ENCODE results near the gene HNRNPAB.

Gene HNRNPAB

DNA sequence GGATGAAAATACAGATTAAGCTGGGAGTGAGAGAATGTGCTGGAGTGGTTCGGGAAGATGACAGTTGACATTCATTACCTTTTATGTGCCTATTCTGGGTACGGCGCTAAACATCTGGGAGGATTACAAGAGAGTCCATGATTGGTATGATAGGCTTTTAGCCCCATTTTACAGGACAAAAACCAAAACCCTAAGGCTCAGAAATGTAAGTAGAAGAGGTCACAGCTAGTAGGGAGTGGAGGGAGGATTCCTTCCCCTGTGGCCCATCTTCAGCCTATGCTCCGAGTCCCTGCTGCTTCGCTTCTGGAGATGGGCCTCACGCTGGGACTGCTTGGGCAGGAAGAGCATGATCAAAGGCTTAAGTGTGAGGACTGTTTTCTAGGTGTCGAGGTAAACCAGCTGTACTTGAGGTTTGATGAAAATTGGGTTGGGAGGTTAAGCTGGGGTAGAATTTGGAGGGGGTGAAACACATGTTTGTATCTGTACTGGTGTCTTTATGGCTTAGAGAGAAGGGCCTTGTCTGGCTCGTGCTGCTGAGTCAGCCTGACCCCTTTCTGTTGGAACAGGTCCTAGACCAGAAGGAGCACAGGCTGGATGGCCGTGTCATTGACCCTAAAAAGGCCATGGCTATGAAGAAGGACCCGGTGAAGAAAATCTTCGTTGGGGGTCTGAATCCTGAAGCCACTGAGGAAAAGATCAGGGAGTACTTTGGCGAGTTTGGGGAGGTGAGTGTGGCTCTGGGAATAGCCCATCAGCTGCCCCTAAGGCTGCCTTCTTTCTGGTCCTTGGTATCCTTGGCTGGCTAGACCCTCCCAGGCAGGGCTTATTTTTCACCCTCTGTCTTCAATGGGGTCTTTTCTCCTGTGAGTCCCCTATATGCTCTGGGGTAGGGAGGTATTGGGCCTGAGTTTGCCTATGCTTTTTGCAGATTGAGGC lies 2.1 kb downstream of the HNRNPAB start:
- TF ChIP-seq, protein P1, sequence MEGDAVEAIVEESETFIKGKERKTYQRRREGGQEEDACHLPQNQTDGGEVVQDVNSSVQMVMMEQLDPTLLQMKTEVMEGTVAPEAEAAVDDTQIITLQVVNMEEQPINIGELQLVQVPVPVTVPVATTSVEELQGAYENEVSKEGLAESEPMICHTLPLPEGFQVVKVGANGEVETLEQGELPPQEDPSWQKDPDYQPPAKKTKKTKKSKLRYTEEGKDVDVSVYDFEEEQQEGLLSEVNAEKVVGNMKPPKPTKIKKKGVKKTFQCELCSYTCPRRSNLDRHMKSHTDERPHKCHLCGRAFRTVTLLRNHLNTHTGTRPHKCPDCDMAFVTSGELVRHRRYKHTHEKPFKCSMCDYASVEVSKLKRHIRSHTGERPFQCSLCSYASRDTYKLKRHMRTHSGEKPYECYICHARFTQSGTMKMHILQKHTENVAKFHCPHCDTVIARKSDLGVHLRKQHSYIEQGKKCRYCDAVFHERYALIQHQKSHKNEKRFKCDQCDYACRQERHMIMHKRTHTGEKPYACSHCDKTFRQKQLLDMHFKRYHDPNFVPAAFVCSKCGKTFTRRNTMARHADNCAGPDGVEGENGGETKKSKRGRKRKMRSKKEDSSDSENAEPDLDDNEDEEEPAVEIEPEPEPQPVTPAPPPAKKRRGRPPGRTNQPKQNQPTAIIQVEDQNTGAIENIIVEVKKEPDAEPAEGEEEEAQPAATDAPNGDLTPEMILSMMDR (IDR thresholded peaks at IDR 0.05; ENCODE audit: control insufficient read depth, insufficient read depth, low read depth, low read length, missing control alignments): no peak
- no peak for DNase-seq (ENCODE audit: low read depth)
- peak overlapping the region; percentile 75 for H3K4me3 ChIP-seq (ENCODE audit: control insufficient read depth, low read depth, low read length)

DNA sequence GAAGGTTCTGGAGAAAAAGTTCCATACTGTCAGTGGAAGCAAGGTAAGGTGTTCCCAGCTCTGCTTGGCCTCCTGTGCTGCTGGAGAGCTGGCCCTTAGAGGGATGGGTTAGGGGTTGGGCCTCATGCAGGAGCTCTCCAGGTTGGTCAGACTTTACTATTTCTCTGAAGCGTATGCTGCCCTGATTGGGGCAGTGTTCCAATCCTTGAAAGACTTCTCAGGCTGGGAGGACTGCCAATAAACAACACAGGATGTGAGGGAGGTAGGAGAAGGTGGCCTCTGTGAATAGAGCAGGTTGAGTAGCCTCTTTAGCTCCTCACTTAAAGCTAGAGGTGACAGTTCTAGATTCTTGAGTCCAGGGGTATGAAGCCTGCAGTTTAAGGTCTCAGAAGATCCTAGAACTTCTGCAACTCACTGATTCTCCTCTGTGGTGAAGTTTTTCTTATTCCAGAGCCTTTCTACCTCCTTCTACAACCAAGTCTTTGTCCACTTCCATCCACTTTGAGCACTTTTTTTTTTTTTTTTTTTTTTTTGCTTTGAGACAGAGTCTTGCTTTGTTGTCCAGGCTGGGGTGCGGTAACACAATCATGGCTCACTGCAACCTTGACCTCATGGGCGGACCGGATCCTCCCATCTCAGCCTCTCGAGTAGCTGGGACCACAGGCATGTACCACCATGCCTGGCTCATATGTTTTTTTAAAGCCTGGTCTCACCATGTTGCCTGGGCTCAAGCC lies 3.0 kb downstream of the HNRNPAB start:
- H3K4me3 ChIP-seq (ENCODE audit: control insufficient read depth, low read depth, low read length): no peak overlapping the region
- no peak for DNase-seq (ENCODE audit: low read depth)
- TF ChIP-seq, protein P1 (IDR thresholded peaks at IDR 0.05; ENCODE audit: control insufficient read depth, insufficient read depth, low read depth, low read length, missing control alignments): no peak

DNA sequence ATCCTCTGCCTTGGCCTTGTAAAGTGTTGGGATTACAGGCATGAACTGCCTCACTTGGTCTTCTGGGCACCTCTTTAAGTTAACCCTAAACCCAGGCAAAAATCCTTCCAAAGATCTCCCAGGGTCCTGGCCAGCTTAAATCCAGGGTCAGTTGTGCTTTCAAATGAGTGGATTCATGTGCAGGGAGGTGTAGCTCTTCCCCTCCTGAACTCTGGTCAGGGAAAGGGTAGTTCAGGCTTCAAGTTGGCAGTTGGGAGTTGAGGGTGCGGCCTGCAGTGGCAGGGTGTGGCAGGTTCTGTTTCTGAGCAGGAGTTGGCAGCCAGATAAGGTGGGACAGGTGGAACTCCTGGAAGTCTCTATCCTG lies 3.6 kb downstream of the HNRNPAB start:
- no peak for DNase-seq (ENCODE audit: low read depth)
- H3K4me3 ChIP-seq (ENCODE audit: control insufficient read depth, low read depth, low read length): no peak overlapping the region
- TF ChIP-seq, protein P1 (IDR thresholded peaks at IDR 0.05; ENCODE audit: control insufficient read depth, insufficient read depth, low read depth, low read length, missing control alignments): no peak

DNA sequence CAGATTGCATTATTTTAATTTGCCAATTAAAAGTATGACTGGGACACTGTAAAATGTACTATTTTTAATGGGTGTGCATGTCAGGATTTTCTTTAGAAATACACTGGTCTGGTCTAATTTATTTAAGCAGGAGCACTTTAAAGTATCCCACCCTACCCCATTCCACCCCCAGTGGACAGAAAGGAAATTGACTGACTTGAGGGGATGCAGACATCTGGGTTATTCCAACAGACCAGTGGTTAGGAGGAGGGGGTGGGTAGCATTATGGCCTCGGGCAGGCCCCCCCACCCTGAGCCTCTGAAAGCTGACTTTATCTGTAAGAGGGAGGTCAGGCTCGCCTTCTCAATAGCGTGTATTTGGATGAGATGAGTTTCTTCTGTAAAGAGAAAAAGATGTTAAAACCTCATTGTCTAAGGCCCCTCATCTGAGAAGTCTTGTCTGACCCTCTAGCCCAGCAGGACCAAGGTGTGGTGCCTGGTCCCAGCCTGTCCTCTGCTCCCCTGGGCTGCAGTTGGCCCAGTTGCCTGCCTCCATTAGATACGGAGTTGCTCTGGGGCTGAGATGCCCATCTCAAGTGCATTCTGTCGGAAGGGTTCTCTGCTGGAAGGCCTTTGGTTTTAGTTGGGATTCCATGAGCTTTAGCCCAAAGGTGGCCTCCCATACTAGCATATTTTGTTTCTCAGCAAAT lies 4.4 kb downstream of the HNRNPAB start:
- TF ChIP-seq, protein P1 (IDR thresholded peaks at IDR 0.05; ENCODE audit: control insufficient read depth, insufficient read depth, low read depth, low read length, missing control alignments): no peak
- DNase-seq (ENCODE audit: low read depth): no peak
- no peak overlapping the region for H3K4me3 ChIP-seq (ENCODE audit: control insufficient read depth, low read depth, low read length)

DNA sequence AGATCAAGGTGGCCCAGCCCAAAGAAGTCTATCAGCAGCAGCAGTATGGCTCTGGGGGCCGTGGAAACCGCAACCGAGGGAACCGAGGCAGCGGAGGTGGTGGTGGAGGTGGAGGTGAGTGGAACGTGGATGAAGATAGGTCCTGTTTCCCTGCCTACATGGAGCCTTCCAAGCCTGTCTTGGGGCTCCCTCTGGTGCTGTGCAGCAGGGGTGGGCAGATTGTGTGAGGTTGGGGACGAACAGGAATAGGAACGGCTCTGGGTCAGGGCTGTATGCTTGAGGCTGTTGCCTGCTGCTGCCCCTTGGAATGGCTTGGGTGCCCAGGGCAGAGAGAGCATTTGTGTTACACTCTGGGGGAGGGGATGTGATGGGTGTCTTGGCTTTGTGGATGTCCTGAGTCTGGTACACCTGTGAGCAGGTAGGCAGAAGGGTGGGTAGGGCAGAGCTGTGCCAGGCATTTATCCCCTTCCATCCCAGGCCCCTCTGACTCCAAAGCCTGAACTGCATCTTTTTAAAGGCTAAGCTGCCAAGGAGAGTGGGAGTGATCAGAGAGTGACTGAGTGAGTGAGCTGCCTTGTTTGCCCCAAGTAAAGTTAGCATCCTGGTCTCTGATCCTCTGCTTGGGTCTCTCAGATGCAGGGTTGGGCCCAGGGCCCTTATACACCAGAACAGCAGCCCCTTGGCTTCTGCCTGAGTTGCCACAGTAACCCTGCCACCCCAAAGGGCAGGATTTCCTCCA lies 5.2 kb downstream of the HNRNPAB start:
- TF ChIP-seq, protein P1 (IDR thresholded peaks at IDR 0.05; ENCODE audit: control insufficient read depth, insufficient read depth, low read depth, low read length, missing control alignments): no peak
- H3K4me3 ChIP-seq (ENCODE audit: control insufficient read depth, low read depth, low read length): no peak overlapping the region
- DNase-seq (ENCODE audit: low read depth): no peak

DNA sequence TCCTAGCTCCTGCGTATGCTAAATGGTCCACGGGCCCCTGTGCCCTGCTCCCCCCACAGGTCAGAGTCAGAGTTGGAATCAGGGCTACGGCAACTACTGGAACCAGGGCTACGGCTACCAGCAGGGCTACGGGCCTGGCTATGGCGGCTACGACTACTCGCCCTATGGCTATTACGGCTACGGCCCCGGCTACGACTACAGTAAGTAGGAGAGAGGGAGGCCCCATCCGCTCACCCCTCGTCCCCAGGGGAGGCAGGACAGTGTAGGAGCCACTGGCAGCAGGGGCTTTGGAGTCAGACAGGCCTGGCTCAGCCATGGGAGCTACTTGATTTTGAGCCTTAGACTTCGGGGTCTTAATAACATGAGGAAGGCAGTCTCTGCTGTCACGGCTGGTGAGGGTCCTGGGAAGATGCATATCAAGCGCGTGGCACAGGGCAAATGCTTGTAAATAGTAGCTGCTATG lies 5.8 kb downstream of the HNRNPAB start:
- TF ChIP-seq, protein P1 (IDR thresholded peaks at IDR 0.05; ENCODE audit: control insufficient read depth, insufficient read depth, low read depth, low read length, missing control alignments): no peak
- H3K4me3 ChIP-seq (ENCODE audit: control insufficient read depth, low read depth, low read length): no peak overlapping the region
- no peak for DNase-seq (ENCODE audit: low read depth)
